ENCODE data around the gene USP22.

GRCh38 chr17:21008992-21009671 lies 33.7 kb downstream of the USP22 start:
- TF ChIP-seq CTCF (IDR thresholded peaks at IDR 0.05; ENCODE audit: insufficient read depth, low read length) = no peak
- TF ChIP-seq POLR2AphosphoS5 (IDR thresholded peaks at IDR 0.05; ENCODE audit: low read depth) = no peak
- no peak for TF ChIP-seq REST (IDR thresholded peaks at IDR 0.05; ENCODE audit: insufficient replicate concordance, low read depth)
- TF ChIP-seq GABPA (IDR thresholded peaks at IDR 0.05; ENCODE audit: low read depth) = no peak
- TF ChIP-seq SPI1 (IDR thresholded peaks at IDR 0.05; ENCODE audit: borderline replicate concordance, low read depth) = no peak
